Measurements from ENCODE around the gene ABL1.

ABL1 gene

DNA sequence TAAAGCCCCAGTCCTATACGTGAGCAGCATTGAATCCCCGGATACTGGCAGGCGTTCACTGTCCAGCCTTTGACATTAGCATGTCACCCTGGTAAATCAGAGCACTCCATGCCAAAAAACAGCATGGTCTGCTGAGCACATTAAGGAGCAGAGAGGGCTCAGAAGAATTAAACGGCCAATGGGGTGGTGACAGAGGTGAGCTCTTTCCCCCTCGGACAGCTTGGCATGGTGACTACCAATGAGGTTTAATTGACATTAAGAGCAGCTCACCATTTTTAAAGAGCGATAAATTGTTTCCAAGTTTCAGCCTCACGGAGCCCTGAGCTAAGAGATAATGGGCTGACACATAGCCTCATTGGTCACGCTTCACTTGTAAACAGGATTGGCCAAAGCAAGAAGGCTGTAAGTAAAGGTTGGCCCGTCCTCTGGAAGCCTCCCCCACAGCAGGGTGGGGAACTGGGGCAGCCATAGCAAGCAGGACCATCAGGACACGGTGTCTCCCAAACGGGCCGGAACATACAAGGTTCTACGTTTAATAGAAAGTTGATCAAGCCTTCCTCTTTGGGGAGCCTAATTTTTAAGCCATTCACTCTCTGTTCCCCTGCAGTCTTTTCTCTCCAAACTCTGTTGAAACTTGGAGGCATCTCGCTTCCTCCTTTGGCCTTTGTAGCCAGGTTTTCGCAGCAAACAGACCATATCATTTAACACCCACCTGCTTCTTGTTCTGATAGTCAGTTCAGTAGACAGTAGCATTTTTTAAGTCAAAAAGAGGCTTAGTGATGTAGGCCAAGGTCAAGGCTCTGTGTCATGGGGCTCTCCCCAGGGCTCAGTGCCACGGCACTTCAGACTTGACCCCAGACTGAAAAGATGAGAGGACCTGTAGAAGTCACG is 35.7 kb downstream of the ABL1 start:
- no peak for DNase-seq (ENCODE audit: low read depth in 2 of 3, low spot score in 2 of 3)

DNA sequence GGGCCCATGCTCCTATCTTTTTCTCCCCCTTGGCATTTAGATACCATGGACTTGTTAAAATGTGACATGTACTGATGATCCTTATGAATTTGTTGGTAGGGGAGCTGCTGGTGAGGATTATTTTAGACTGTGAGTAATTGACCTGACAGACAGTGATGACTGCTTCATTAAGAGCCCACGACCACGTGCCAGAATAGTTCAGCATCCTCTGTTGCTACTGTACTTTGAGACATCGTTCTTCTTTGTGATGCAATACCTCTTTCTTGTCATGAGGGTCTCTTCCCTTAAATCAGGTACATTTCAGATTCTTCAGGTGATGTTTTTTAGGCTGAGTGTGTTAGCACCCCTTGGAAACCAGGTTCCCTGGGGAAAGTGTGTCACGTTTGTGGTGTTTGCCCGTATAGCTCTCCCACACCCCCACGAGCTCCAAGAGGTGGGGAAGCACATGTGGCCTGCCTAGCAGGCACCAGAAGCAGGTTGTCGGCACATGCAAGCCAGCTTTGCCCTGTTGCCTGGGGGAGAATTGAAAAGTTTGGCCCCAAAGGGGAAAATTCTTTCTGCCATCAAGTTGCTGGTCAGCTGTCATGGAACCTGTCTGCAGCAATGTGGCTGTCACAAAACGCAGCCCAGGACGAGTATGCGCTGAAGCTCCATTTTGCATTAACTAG is 36.5 kb downstream of the ABL1 start:
- DNase-seq (ENCODE audit: low read depth in 2 of 3, low spot score in 2 of 3): no peak

DNA sequence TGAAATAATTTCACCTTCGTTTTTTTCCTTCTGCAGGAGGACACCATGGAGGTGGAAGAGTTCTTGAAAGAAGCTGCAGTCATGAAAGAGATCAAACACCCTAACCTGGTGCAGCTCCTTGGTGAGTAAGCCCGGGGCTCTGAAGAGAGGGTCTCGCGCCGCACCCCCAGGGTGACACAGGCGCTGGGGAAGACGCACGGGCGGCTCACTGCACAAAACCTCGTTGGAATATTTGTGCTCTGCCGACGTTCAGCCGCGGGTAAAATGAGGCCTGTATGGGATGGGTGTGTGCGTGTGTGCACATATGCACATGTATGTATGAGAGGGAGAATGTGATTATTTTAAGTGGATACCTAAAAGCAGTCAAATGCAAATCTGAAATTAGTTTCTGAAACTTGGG is 37.0 kb downstream of the ABL1 start:
- no peak for DNase-seq (ENCODE audit: low read depth in 2 of 3, low spot score in 2 of 3)

DNA sequence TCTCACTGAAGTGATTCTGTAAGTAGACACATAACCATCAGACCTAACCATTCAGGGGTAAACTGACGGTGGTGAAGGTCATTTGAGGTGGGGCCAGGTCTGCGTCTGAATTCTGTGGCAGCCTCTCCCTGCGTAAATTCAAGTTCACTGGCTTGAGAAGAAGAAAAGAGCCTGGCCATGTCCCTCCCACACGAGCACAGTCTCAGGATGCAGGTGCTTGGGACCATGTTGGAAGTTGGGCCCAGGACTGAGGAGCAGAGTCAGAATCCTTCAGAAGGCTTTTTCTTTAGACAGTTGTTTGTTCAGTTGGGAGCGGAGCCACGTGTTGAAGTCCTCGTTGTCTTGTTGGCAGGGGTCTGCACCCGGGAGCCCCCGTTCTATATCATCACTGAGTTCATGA is 37.5 kb downstream of the ABL1 start:
- no peak for DNase-seq (ENCODE audit: low read depth in 2 of 3, low spot score in 2 of 3)

DNA sequence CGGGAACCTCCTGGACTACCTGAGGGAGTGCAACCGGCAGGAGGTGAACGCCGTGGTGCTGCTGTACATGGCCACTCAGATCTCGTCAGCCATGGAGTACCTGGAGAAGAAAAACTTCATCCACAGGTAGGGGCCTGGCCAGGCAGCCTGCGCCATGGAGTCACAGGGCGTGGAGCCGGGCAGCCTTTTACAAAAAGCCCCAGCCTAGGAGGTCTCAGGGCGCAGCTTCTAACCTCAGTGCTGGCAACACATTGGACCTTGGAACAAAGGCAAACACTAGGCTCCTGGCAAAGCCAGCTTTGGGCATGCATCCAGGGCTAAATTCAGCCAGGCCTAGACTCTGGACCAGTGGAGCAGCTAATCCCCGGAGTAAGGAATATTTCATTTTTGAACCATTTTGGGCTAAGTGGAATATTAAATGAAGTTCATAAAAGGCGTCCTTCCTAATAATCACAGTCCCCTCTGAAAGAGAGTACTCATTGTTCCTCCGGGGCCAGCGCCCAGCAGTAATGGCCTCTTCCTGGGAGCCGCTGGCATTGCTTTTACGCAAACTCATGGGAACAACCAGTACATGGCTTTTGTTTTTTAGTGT is 38.0 kb downstream of the ABL1 start:
- DNase-seq (ENCODE audit: low read depth in 2 of 3, low spot score in 2 of 3): no peak

DNA sequence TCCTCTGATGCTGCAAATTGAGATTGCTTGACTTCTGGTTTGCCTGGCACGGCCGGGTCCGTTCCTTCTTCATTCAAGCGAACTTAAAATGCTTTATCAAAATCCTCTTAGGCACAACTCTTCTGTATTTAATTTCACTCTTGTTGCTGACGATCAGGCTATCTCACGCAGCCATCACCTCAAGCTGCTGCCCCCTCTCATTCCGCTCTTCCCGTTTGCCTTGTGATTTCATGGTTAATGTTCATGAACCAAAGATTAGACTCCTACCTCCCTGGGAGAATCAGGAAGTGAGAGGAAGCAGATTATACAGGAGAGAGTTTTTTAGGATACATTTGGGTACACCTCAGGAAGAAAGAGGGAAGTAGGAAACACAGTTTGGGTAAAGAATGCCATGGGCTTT is 38.9 kb downstream of the ABL1 start:
- no peak for DNase-seq (ENCODE audit: low read depth in 2 of 3, low spot score in 2 of 3)

DNA sequence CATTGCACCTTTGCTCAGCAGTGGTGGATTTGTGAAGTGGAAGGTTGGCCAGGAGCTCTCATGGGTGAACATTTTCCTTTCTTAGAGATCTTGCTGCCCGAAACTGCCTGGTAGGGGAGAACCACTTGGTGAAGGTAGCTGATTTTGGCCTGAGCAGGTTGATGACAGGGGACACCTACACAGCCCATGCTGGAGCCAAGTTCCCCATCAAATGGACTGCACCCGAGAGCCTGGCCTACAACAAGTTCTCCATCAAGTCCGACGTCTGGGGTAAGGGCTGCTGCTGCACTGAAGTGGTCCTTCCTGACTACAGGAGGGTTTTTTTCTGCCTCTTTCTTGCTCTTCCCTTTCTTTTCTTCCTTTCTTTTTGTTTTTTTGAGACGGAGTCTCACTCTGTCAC is 39.7 kb downstream of the ABL1 start:
- DNase-seq (ENCODE audit: low read depth in 2 of 3, low spot score in 2 of 3): no peak

DNA sequence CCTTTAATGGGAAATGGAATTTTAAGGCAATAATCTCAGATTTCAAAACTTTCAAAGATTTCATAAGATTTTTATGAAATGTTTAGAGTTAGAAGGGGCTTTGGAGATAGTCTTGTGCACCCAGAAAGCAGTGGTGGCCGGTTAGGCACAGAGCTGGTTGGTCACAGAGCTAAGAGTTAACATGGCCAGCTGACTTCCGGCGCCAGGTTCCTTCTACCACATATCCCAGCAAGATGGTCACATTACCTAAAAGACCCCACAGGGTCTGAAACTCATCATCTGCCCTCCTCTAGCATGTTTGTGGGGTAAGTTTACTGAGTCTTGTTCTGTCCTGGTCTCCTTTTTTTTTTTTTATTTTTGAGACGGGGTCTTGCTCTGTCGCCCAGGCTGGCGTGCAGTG is 42.2 kb downstream of the ABL1 start:
- no peak for DNase-seq (ENCODE audit: low read depth in 2 of 3, low spot score in 2 of 3)

DNA sequence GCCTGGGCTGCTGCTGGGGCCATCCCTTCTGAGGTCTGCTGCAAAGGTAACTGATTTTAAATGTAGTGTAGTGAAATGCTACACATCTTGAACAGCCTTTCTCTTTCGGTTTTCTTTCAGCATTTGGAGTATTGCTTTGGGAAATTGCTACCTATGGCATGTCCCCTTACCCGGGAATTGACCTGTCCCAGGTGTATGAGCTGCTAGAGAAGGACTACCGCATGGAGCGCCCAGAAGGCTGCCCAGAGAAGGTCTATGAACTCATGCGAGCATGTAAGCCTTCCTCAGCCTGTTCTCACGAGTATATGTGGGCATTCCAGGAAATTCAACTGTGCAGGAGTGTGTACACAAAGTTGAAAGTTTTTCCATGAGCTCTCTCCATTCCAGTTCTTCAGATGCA is 43.2 kb downstream of the ABL1 start:
- no peak for DNase-seq (ENCODE audit: low read depth in 2 of 3, low spot score in 2 of 3)

DNA sequence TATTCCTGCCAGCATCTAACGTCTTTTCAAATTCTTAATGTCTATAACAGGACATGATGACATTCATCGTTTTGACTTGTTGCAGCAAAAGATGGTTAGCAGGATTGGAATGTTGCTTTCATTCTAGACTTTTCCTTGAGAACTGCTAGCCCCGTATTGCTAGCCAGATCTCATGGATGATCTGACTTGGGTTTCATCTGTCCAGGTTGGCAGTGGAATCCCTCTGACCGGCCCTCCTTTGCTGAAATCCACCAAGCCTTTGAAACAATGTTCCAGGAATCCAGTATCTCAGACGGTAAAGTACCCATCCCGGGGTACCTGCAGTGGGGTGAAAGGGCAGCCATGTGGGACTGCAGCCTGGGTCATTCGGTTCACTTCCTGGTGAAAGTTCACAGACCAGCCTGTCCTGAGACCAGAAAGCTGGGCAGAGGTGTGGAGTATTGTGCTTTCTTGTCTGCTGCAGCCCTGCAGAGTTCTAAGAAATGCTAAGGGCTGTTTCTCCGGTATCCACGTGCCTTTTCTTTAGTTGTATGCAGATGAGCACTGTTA is 44.9 kb downstream of the ABL1 start:
- DNase-seq (ENCODE audit: low read depth in 2 of 3, low spot score in 2 of 3): no peak

DNA sequence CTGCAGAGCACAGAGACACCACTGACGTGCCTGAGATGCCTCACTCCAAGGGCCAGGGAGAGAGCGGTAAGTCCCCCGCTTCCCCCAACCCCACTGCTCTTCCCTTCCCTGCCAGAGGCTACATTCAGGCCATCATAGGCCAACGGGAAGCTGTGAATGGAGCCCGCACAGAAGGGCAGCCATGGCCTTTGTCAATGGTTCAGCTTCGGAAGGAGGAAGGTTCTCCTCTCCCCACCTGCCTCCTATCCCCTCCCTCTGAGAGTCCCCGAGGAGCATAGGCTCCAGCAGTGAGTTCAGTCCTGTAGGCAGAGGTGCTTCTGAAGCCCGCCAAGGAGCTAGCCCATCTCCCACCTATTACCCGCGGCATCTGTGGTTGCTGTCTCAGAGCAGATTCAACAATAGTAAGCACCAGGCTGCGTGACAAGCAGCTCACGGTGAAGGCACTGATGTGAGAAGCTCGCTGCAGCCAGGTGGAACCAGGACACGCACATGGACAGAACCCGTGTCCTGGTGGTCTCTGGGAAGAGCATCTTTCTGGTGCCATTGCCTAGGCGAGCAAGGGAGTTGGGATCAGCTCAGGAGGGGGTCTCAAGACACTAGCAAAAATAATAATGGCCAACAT is 45.7 kb downstream of the ABL1 start:
- no peak for DNase-seq (ENCODE audit: low read depth in 2 of 3, low spot score in 2 of 3)

DNA sequence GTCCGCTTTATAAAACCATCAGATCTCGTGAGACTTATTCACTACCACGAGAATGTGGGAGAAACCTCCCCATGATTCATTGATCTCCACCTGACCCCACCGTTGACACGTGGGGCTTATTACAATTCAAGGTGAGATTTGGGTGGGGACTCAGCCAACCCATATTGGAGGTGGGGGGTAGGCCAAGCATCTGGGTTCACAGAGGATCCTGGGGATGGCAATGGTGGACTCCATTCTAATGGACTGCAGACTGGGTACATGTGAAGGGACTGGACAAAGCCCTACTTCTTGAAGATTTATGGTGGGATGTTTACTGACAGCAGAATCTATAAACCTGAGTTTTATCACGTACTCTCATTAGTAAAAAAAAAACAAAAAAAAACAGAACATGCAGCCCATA is 46.5 kb downstream of the ABL1 start:
- DNase-seq (ENCODE audit: low read depth in 2 of 3, low spot score in 2 of 3): no peak

DNA sequence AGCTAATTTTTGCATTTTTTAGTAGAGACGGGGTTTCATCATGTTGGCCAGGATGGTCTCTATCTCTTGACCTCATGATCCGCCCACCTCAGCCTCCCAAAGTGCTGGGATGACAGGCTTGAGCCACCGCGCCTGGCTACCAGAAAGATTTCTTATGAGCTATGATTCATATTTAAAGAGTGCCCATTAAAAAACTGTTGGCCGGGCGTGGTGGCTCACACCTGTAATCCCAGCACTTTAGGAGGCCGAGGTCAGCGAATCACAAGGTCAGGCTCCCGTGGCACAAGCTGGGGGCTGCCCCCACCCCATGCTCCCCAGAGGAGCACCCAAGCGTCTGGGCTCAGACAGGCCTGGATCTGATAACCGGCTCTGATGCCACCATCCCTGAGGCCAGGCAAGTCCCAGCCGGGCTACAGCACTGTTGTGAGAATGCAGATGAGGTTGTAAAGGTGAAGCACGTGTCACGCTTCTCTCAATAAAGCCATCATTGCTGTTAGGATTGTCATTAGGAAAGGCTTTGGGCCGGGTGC is 47.7 kb downstream of the ABL1 start:
- no peak for DNase-seq (ENCODE audit: low read depth in 2 of 3, low spot score in 2 of 3)

DNA sequence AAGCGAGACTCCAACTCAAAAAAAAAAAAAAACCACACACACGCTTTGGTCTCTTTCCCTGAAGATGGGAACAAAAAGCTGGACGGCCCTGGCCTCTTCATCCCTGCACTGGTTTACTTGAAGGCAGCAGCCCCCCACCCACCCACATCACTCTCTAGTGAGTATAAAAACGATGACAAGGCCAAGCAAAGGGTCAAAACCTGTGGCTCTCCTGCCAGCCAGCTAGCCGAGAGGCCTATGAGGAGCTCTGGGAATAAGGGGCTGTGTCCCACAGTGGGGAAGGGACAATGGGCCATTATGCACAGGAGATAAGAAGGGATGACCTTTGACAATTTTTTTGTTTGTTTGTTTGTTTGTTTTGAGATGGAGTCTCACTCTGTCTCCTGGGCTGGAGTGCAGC is 48.4 kb downstream of the ABL1 start:
- no peak for DNase-seq (ENCODE audit: low read depth in 2 of 3, low spot score in 2 of 3)

DNA sequence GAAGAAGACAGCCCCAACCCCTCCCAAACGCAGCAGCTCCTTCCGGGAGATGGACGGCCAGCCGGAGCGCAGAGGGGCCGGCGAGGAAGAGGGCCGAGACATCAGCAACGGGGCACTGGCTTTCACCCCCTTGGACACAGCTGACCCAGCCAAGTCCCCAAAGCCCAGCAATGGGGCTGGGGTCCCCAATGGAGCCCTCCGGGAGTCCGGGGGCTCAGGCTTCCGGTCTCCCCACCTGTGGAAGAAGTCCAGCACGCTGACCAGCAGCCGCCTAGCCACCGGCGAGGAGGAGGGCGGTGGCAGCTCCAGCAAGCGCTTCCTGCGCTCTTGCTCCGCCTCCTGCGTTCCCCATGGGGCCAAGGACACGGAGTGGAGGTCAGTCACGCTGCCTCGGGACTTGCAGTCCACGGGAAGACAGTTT is 49.1 kb downstream of the ABL1 start:
- no peak for DNase-seq (ENCODE audit: low read depth in 2 of 3, low spot score in 2 of 3)

DNA sequence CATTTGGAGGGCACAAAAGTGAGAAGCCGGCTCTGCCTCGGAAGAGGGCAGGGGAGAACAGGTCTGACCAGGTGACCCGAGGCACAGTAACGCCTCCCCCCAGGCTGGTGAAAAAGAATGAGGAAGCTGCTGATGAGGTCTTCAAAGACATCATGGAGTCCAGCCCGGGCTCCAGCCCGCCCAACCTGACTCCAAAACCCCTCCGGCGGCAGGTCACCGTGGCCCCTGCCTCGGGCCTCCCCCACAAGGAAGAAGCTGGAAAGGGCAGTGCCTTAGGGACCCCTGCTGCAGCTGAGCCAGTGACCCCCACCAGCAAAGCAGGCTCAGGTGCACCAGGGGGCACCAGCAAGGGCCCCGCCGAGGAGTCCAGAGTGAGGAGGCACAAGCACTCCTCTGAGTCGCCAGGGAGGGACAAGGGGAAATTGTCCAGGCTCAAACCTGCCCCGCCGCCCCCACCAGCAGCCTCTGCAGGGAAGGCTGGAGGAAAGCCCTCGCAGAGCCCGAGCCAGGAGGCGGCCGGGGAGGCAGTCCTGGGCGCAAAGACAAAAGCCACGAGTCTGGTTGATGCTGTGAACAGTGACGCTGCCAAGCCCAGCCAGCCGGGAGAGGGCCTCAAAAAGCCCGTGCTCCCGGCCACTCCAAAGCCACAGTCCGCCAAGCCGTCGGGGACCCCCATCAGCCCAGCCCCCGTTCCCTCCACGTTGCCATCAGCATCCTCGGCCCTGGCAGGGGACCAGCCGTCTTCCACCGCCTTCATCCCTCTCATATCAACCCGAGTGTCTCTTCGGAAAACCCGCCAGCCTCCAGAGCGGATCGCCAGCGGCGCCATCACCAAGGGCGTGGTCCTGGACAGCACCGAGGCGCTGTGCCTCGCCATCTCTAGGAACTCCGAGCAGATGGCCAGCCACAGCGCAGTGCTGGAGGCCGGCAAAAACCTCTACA is 49.8 kb downstream of the ABL1 start:
- DNase-seq (ENCODE audit: low read depth in 2 of 3, low spot score in 2 of 3): no peak

DNA sequence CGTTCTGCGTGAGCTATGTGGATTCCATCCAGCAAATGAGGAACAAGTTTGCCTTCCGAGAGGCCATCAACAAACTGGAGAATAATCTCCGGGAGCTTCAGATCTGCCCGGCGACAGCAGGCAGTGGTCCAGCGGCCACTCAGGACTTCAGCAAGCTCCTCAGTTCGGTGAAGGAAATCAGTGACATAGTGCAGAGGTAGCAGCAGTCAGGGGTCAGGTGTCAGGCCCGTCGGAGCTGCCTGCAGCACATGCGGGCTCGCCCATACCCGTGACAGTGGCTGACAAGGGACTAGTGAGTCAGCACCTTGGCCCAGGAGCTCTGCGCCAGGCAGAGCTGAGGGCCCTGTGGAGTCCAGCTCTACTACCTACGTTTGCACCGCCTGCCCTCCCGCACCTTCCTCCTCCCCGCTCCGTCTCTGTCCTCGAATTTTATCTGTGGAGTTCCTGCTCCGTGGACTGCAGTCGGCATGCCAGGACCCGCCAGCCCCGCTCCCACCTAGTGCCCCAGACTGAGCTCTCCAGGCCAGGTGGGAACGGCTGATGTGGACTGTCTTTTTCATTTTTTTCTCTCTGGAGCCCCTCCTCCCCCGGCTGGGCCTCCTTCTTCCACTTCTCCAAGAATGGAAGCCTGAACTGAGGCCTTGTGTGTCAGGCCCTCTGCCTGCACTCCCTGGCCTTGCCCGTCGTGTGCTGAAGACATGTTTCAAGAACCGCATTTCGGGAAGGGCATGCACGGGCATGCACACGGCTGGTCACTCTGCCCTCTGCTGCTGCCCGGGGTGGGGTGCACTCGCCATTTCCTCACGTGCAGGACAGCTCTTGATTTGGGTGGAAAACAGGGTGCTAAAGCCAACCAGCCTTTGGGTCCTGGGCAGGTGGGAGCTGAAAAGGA is 50.7 kb downstream of the ABL1 start:
- no peak for DNase-seq (ENCODE audit: low read depth in 2 of 3, low spot score in 2 of 3)

DNA sequence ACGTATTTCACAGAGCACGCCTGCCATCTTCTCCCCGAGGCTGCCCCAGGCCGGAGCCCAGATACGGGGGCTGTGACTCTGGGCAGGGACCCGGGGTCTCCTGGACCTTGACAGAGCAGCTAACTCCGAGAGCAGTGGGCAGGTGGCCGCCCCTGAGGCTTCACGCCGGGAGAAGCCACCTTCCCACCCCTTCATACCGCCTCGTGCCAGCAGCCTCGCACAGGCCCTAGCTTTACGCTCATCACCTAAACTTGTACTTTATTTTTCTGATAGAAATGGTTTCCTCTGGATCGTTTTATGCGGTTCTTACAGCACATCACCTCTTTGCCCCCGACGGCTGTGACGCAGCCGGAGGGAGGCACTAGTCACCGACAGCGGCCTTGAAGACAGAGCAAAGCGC is 51.9 kb downstream of the ABL1 start:
- no peak for DNase-seq (ENCODE audit: low read depth in 2 of 3, low spot score in 2 of 3)

DNA sequence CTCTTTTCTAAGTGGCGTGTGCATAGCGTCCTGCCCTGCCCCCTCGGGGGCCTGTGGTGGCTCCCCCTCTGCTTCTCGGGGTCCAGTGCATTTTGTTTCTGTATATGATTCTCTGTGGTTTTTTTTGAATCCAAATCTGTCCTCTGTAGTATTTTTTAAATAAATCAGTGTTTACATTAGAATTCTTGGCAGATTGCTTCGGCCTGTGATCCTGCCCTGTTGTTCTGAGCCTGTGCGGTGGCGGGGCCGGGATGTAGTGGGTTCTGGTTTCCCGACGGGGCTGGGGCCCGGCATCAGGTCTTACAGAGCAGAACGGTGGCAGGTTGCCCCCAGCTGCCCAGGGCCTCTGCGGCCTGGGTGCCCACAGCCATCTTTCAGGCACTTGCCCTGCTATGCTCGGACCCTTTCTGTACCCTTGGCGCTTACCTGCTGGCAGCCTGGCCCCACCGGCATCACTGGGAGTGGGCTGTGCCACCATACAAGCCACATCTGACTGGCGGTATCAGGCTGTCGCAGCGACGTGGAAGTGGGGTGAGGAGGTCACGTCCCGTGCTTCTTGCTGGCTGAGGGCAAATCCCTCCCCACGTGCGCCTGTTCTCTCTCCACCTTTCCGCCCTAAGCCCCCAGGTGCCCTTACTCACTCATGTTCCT is 52.6 kb downstream of the ABL1 start:
- no peak for DNase-seq (ENCODE audit: low read depth in 2 of 3, low spot score in 2 of 3)

Measured in activated CD8-positive, alpha-beta memory T cell treated with anti-CD3 and anti-CD28 coated beads for 48 hours (primary cell).